Activated effector memory CD4-positive, alpha-beta T cell treated with Interleukin-2 at 50 U/mL for 16 hours (primary cell): Measurements from ENCODE around the gene ERVV-1.
A peak's percentile ranks its signal among the peaks of the same experiment; 100 is the strongest.
"Not testable (repeated sequence)": the region's sequence is repeated elsewhere in the genome, so short reads cannot be mapped to it uniquely, and the experiment has no call there.

Source experiments
- DNase-seq: peaks from one replicate; pipeline ENCODE4 v3.0.0-alpha.2; 2020

Gene ERVV-1

GRCh38 chr19:53013621-53014020 is at the start of gene ERVV-1:
Gene ERVV-1, plus strand, starts transcription at chr19:53013921. Its CDS starts 170 bp downstream, at chr19:53014091.
- DNase-seq, result no peak

GRCh38 chr19:52967772-52968171 is 45.9 kb upstream of the ERVV-1 start:
- no peak for DNase-seq

- no peak for DNase-seq
Measured at GRCh38 chr19:52981329-52981728, 32.4 kb upstream of the ERVV-1 start.

DNA sequence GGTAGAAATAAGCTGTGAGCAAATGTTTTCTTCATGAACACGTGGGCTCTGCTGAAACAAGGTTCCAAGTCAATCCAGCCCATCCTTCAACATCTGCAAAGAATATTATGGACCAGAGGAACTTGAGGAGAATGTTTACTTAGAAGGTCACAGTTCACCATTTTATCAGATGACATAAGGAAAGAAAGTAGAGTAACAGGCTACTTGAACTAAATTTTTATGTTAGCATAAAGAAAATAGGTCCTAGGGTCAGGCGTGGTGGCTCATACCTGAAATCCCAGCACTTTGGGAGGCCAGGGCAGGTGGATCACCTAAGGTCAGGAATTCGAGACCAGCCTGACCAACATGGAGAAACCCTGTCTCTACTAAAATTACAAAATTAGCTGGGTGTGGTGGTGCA is 30.6 kb upstream of the ERVV-1 start:
- not testable (repeated sequence) for DNase-seq

DNA sequence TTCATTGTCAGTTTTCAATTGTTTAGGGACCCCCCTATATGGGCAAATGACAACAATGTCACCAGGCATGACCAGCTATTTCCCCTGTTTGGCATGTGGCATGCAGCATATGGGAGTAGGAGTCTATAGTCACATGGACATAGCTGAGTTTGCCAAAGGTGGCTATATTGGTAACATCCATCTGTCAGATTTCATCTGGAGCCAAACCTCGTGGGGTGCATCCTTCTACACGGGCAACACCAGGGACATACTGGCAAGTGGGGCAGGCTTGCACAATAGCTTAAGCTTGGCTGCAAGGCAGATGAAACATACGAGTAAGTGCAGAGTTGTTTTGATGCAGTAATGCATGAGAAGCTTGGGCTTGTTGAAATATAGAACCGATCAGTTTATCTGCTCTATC is 26.5 kb upstream of the ERVV-1 start:
- no peak for DNase-seq

- DNase-seq, result no peak
Measured at GRCh38 chr19:52988506-52988905, 25.2 kb upstream of the ERVV-1 start.

- DNase-seq, result no peak
Measured at GRCh38 chr19:52990759-52991418, 22.8 kb upstream of the ERVV-1 start.

- DNase-seq, result no peak
Measured at GRCh38 chr19:52991484-52991883, 22.2 kb upstream of the ERVV-1 start.

GRCh38 chr19:52992109-52993004 is 21.4 kb upstream of the ERVV-1 start:
- DNase-seq, result no peak

DNA sequence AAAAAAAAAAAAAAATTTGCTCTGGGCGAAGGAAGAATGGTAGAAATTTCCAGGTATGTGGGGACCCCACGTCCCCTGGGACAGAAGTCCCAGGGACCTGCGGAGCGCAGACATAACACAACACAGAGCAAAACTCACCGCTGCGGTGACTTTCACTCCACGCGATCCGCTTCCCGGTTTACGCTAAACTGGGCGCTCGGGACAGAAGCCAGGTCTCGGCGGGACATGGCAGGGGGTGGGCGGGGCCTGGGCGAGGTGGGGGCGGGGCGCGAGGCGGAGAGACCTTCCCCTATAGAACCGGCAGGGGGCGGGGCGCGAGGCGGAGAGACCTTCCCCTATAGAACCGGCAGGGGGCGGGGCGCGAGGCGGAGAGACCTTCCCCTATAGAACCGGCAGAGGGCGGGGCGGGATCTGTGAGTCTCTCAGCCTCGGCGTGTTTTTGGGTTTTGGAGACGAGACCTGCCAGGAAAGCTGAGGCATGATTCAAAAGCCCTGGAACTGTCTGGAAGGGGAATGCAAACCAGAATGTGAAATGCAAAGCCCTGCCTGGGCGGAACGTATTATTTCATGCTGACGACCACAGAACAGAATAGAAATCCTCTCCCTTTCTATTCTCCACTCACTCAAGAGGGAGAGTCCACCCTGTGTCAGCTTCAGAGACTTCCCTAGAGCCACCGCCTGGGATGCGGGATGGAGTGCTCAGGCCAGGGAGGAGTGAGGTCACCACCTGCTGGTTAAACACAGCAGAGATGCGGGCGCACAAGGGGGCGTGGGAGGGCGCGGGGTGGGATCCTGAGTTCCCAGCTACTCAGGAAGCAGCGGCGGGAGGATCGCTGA is 20.2 kb upstream of the ERVV-1 start:
- DNase-seq, result peak; percentile 73

- no peak for DNase-seq
Measured at GRCh38 chr19:52995711-52996110, 18.0 kb upstream of the ERVV-1 start.

- no peak for DNase-seq
Measured at GRCh38 chr19:52997975-52998374, 15.7 kb upstream of the ERVV-1 start.

DNA sequence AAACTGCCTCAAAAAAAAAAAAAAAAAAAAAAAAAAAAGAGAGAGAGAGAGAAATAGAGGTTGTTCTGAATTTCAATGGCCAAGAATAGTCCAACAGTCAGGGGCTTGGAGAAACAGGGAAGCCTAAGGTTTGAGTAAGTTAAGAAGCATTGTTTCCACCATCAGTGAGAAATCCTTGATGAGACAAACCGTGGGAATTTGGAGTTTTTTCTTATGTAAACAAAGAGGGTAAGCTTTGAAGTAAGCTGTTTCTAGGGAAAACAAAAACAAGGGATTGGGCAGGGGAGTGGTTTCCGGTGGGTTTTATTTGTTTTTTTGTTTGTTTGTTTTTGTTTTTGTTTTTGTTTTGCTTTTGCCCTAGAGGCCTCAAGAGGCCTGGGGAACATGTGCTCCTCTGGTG is 11.2 kb upstream of the ERVV-1 start:
- no peak for DNase-seq

DNA sequence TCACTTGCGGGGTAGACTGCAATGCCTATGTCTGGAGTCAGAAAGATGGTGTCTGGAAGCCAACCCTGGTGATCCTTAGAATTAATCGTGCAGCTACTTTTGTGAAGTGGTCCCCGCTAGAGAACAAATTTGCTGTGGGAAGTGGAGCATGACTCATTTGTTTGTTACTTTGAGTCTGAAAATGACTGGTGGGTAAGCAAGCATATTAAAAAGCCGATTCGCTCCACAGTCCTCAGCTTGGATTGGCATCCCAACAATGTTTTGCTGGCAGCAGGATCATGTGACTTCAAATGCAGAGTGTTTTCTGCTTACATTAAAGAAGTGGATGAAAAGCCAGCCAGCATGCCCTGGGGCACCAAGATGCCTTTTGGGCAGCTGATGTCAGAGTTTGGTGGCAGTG is 9.5 kb upstream of the ERVV-1 start:
- no peak for DNase-seq

GRCh38 chr19:53007200-53007599 is 6.5 kb upstream of the ERVV-1 start:
- no peak for DNase-seq

DNA sequence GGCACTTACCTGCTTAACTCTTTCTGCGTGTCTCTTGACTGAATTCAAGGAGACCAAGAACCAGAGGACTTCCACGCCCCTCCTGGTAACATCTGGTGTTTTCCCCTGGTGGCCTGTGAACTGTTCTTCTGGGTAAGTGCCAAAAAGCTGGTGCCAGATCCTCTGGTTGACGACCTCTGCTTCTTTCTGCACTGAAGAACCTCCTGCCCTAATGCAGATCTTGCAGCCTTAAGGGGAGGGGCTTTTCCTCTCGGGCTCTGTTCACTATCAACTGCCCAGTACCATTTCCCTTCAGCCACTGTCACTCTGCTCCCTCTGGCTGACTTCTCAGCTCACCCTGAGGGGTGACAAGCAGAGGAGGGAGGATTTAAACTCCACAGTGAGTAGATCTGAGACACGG is 6.1 kb upstream of the ERVV-1 start:
- no peak for DNase-seq

DNA sequence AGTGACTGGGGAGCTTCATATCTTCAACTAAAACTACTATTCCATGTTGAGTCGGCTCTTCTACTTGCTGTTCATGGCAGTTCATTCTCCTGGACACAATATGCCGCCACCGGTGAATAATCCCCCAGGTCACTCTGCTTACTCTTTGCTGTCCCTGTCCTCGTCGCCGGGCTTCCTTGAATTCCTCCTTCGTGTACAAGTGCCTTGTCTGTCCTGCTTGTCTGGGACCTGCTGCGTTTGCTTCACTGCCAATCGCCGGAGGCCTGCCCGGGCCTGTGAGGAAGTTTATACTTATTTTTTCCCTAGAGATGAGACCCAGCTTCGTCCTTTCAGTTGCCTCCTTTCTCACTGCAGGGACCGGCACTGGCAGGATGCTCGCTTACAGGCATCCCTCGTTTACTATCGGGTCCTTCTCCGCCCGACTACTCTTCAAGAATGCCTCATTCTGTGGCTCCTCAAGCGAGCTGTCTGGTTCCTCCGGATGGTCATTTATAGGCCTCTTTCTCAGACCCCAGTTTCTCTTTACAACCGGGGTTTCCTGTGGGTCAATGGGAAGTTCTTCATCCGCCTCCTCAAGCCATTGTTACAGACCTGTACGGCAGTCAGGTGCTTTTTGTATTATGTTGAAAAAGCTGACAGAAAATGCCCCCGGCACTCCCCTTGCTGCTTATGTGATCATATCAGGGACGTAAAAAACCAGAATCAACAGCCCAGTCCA is 5.5 kb upstream of the ERVV-1 start:
- DNase-seq, result no peak

- DNase-seq, result no peak
Measured at GRCh38 chr19:53010494-53010893, 3.2 kb upstream of the ERVV-1 start.

DNA sequence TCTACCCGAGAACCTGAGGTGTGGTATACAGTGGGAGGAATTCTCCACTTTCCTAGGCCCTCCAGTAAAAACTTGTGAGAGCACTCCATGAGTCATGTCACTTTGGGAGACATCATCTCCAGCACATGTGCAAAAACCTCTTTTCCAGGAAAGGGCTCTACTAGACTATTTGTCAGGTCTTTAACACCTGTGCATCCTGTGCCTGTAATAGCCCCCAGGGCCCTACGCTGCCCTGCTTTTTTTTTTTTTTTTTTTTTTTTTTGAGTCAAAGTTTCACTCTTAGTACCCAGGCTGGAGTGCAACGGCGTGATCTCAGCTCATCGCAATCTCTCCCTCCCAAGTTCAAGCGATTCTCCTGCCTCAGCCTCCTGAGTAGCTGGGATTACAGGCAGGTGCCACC is 1.7 kb upstream of the ERVV-1 start:
- DNase-seq, result no peak

DNA sequence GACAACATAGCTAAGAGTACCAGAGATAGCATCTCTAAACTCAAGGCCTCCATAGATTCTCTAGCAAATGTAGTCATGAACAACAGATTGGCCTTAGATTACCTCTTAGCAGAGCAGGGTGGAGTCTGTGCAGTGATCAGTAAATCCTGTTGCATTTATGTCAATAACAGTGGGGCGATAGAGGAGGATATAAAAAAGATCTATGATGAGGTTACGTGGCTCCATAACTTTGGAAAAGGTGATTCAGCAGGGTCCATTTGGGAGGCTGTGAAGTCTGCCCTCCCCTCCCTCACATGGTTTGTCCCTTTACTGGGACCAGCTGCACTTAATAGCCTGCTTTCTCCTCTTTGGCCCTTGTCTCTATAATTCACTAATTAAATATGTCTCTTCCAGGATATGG is 1.4 kb downstream of the ERVV-1 start:
- no peak for DNase-seq

- no peak for DNase-seq
Measured at GRCh38 chr19:53015730-53016129, 2.0 kb downstream of the ERVV-1 start.

DNA sequence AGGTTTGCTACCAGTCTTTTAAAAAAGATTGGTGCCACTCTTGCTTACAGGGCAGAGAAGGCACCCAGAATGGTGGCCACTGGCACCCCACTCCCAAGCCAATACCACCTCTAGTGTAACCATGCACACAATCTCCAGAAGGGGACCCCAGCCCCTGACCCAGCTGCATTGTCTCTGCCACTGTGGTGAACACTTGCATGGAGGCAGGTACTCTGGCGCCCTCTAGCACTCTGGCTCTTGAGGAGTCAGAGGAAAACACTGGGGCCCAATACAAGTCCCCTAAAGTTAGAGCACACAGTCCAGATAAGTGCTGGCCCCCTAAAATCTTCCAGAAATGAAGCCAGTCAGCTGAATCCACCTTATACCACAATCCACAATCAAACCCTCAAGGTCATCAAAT is 6.0 kb downstream of the ERVV-1 start:
- DNase-seq, result no peak

- not testable (repeated sequence) for DNase-seq
Measured at GRCh38 chr19:53028306-53028705, 14.6 kb downstream of the ERVV-1 start.
